ENCODE data around the gene SLIT1. TPM values are rescaled to one million over a fixed set of nuclear protein-coding genes. Genes with fewer than 3 reads are reported as not detected.

The SLIT1 gene
- total and polyA plus RNA-seq, 7 donors, result 0.04 to 0.30 (median 0.08) TPM

DNA sequence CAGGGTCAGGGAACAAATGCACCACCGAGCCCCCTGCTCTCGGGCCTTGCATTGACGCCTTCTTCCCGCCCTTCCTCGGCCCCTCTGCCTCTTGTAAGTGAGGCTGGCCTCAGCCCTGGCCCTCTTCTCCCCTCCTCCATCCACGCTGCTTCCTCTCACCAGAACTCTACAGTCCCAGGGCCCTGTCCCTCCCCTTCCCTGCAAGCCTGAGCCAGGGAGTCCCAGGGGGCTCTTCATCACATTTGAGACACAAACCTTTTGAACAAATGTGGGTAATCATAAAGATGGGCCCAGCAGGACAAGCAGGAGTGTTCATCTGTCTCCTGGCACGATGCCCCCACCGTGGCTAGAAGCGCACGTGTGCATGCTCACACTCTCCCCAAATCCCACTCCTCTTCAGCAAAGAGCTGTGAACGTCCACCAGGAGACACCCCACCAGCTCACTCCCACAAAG is 57.7 kb downstream of the SLIT1 start:
- 65 to 75% (median 74%) methylated on average over 11 of the region's 11 CpGs for WGBS, 3 donors
- Histone ChIP-seq H3K27ac (no peak overlapping the region), H3K4me1 (no peaks in the 10 kb centered on the region), H3K9me3 (no peaks in the 10 kb centered on the region), H3K36me3 (ENCODE audit: insufficient read depth in 1 of 2, low read depth in 1 of 2) (no peaks in the 10 kb centered on the region), H3K27me3 (ENCODE audit: insufficient read depth in 3 of 3, low read length in 2 of 3) (no peaks in the 10 kb centered on the region), H3K4me3 (no peak overlapping the region)
- intact Hi-C loops (cut with DNase I), result no loop called here
- no peak for TF ChIP-seq CTCF (IDR thresholded peaks at IDR 0.05)
- DNase-seq (no peak), ATAC-seq (no peak)

GRCh38 chr10:97127509-97127908 is 58.2 kb downstream of the SLIT1 start:
- no peaks in the 10 kb centered on the region for H3K27me3 ChIP-seq (ENCODE audit: insufficient read depth in 3 of 3, low read length in 2 of 3)
- no peaks in the 10 kb centered on the region for H3K36me3 ChIP-seq (ENCODE audit: insufficient read depth in 1 of 2, low read depth in 1 of 2)
- DNase-seq, result no peak
- no peak for TF ChIP-seq CTCF (IDR thresholded peaks at IDR 0.05)
- H3K4me1 ChIP-seq, result no peaks in the 10 kb centered on the region
- no peak for ATAC-seq
- H3K27ac ChIP-seq, result no peak overlapping the region
- H3K4me3 ChIP-seq, result no peak overlapping the region
- WGBS, 3 donors, result 75 to 83% (median 79%) methylated on average over 7 of the region's 7 CpGs
- no peaks in the 10 kb centered on the region for H3K9me3 ChIP-seq
- intact Hi-C loops (cut with DNase I), result no loop called here

GRCh38 chr10:97124211-97124610 is 61.5 kb downstream of the SLIT1 start:
- 65 to 71% (median 70%) methylated on average over 5 of the region's 5 CpGs for WGBS, 3 donors
- no peak for TF ChIP-seq CTCF (IDR thresholded peaks at IDR 0.05)

GRCh38 chr10:97123765-97124164 is 62.0 kb downstream of the SLIT1 start:
- WGBS, 3 donors, result 61 to 66% (median 62%) methylated on average over 5 of the region's 5 CpGs
- Histone ChIP-seq H3K27me3 (ENCODE audit: insufficient read depth in 3 of 3, low read length in 2 of 3) (no peaks in the 10 kb centered on the region), H3K27ac (no peak overlapping the region), H3K36me3 (ENCODE audit: insufficient read depth in 1 of 2, low read depth in 1 of 2) (no peaks in the 10 kb centered on the region), H3K4me1 (no peaks in the 10 kb centered on the region), H3K4me3 (no peak overlapping the region), H3K9me3 (no peaks in the 10 kb centered on the region)
- DNase-seq (no peak), ATAC-seq (no peak)
- intact Hi-C loops (cut with DNase I), result no loop called here
- no peak for TF ChIP-seq CTCF (IDR thresholded peaks at IDR 0.05)

More at GRCh38 chr10:97124211-97124610, 61.5 kb downstream of the SLIT1 start:
- ATAC-seq (no peak), DNase-seq (no peak)
- Histone ChIP-seq H3K36me3 (ENCODE audit: insufficient read depth in 1 of 2, low read depth in 1 of 2) (no peaks in the 10 kb centered on the region), H3K9me3 (no peaks in the 10 kb centered on the region), H3K27me3 (ENCODE audit: insufficient read depth in 3 of 3, low read length in 2 of 3) (no peaks in the 10 kb centered on the region), H3K4me3 (no peak overlapping the region), H3K27ac (no peak overlapping the region), H3K4me1 (no peaks in the 10 kb centered on the region)
- intact Hi-C loops (cut with DNase I), result no loop called here

GRCh38 chr10:97121041-97121440 is 64.7 kb downstream of the SLIT1 start:
- Histone ChIP-seq H3K4me1 (peaks cover 5% of the 10 kb centered on the region), H3K36me3 (ENCODE audit: insufficient read depth in 1 of 2, low read depth in 1 of 2) (no peaks in the 10 kb centered on the region), H3K4me3 (no peak overlapping the region), H3K27ac (no peak overlapping the region), H3K27me3 (ENCODE audit: insufficient read depth in 3 of 3, low read length in 2 of 3) (no peaks in the 10 kb centered on the region), H3K9me3 (no peaks in the 10 kb centered on the region)
- no peak for DNase-seq
- ATAC-seq, result no peak
- TF ChIP-seq CTCF (IDR thresholded peaks at IDR 0.05), result no peak
- intact Hi-C loops (cut with DNase I), result no loop called here
- WGBS, 3 donors, result 73 to 86% (median 81%) methylated on average over 4 of the region's 4 CpGs
